Esophagus squamous epithelium (tissue), 5 donors: ENCODE measurements around the gene PPP3CA. TPM values are rescaled to one million over a fixed set of nuclear protein-coding genes. Genes with fewer than 3 reads are reported as not detected.

Experiments used
- DNase-seq: peaks from one replicate; lab custom pipeline; 2025; lab: John Stamatoyannopoulos, UW
- H3K27ac ChIP-seq, 4 donors: fragments of 200-600 bp; sonication (generic); one replicate each; pipeline ENCODE4 v1.5.1; 2016 to 2019; ENCODE audit warnings: mild to moderate bottlenecking in 1 of 4
- H3K27me3 ChIP-seq, 4 donors: fragments of 200-600 bp; sonication (generic); 1 replicate in 3 of 4; 2 replicates in 1 of 4; pipeline versions ENCODE4 v1.5.1 to v1.6.0; 2017 to 2021; ENCODE audit warnings: antibody characterized with exemption in 1 of 4
- H3K36me3 ChIP-seq, 3 donors: fragments of 200-600 bp; sonication (generic); one replicate each; pipeline ENCODE4 v1.5.1; 2016 to 2019
- H3K4me1 ChIP-seq, 3 donors: fragments of 200-600 bp; sonication (generic); one replicate each; pipeline ENCODE4 v1.5.1; 2017 to 2019
- H3K4me3 ChIP-seq, 4 donors: fragments of 200-600 bp; sonication (generic); 1 replicate in 3 of 4; 2 replicates in 1 of 4; pipeline ENCODE4 v1.5.1; 2016 to 2019; ENCODE audit warnings: mild to moderate bottlenecking in 2 of 4, moderate library complexity in 1 of 4
- H3K9me3 ChIP-seq, 3 donors: fragments of 200-600 bp; sonication (generic); one replicate each; pipeline ENCODE4 v1.5.1; 2016 to 2019
- POLR2A ChIP-seq, 4 donors: fragments of 450-650 bp; IDR thresholded peaks; one replicate each; pipeline ENCODE4 v1.6.1; 2017; ENCODE audit warnings: antibody characterized with exemption in 4 of 4, mild to moderate bottlenecking in 4 of 4, moderate library complexity in 3 of 4
- WGBS, 2 donors: methylation state at CpG; one replicate each; pipeline ENCODE4 v1.1.5; 2018; 5-methylcytosine and 5-hydroxymethylcytosine counted together
- intact Hi-C: fragments of 100-400 bp; cut with DNase I; formaldehyde crosslinking; loops from one replicate; pipeline ENCODE4 v1.15.0; 2022
- total RNA-seq, 4 donors: library from RNA; depleted of rRNA; stranded (reverse); fragments of >200 nt; gene quantifications; one replicate each; pipeline ENCODE4 v1.1.0, GENCODE V29; 2016
- TF ChIP-seq, protein P1 (sequence below), 6 experiments: fragments of 450-650 bp in 4 of 6; fragments of 200-600 bp in 2 of 6; sonication (generic) in 2 of 6; IDR thresholded peaks; one replicate each; pipeline ENCODE4 v1.5.1; 2016 to 2019; ENCODE audit warnings: antibody characterized with exemption in 6 of 6, mild to moderate bottlenecking in 4 of 6, moderate library complexity in 4 of 6
- donor health status: DM: yes; HTN: yes; CAD: no.

The PPP3CA gene
- total RNA-seq, 4 donors from 2014 or later: 13.3 to 25.7 (median 17.5) TPM

DNA sequence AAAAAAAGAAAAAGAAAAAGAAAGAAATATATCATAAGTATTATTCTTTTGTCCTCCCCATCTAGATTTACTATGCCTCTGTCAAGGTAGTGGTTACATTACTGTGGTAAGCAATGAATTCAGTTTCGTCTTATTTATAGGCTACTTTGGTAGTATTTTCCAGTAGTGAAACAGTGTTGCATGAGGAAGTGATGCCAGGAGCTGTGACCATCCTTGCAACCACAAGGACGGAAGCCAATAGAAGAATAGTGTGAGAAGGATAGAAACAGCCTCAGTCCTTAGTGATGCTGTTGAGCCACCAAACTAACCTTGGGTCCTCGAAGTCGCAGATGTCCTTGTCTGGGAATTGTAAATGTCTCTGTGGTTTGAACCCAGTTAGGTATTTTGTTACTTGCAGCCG lies 328.5 kb downstream of the PPP3CA start:
- intact Hi-C loops: no loop called here
- peak overlapping the region in 2 of 4 donors; percentile 66 to 75 for H3K27ac ChIP-seq

DNA sequence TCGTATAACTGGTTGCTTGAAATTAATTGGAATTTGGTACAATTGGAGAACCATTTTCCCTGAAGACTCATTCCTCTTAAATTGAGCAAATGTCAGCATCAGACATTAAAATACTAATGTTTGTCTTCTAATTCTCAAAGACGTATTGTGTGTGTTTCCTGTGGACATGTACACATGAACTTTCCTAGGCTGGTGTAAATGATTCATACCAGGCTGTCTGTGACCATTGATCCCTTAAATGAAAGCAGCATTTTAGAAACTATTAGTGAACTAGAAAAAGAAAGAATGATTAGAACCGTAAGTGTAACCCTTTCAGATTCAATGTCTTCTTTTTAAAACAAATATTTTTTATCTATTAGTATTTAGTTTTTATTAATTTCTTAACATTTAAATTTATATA lies 332.9 kb downstream of the PPP3CA start:
- H3K4me1 ChIP-seq: peaks cover 0 to 27% (median 0%) of the 10 kb centered on the region in 3 donors
- intact Hi-C loops: no loop called here
- no peaks in the 10 kb centered on the region for H3K36me3 ChIP-seq
- DNase-seq: no peak
- WGBS, 2 donors: 60 to 63% methylated on average over 3 of the region's 3 CpGs
- H3K4me3 ChIP-seq: no peak overlapping the region
- no peak for TF ChIP-seq POLR2A (IDR thresholded peaks at IDR 0.05)
- TF ChIP-seq, protein P1, sequence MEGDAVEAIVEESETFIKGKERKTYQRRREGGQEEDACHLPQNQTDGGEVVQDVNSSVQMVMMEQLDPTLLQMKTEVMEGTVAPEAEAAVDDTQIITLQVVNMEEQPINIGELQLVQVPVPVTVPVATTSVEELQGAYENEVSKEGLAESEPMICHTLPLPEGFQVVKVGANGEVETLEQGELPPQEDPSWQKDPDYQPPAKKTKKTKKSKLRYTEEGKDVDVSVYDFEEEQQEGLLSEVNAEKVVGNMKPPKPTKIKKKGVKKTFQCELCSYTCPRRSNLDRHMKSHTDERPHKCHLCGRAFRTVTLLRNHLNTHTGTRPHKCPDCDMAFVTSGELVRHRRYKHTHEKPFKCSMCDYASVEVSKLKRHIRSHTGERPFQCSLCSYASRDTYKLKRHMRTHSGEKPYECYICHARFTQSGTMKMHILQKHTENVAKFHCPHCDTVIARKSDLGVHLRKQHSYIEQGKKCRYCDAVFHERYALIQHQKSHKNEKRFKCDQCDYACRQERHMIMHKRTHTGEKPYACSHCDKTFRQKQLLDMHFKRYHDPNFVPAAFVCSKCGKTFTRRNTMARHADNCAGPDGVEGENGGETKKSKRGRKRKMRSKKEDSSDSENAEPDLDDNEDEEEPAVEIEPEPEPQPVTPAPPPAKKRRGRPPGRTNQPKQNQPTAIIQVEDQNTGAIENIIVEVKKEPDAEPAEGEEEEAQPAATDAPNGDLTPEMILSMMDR (IDR thresholded peaks at IDR 0.05): no peak
- H3K27me3 ChIP-seq: no peaks in the 10 kb centered on the region
- H3K27ac ChIP-seq: no peak overlapping the region
- H3K9me3 ChIP-seq: no peaks in the 10 kb centered on the region

More for the DNA sequence above, 328.5 kb downstream of the PPP3CA start:
- Histone ChIP-seq H3K27me3 (no peaks in the 10 kb centered on the region), H3K4me3 (no peak overlapping the region), H3K36me3 (no peaks in the 10 kb centered on the region), H3K4me1 (peaks cover 8 to 33% (median 15%) of the 10 kb centered on the region in 3 donors), H3K9me3 (no peaks in the 10 kb centered on the region)
- TF ChIP-seq POLR2A (IDR thresholded peaks at IDR 0.05): no peak
- TF ChIP-seq, protein P1 (IDR thresholded peaks at IDR 0.05): no peak
- WGBS, 2 donors: 61 to 87% methylated on average over 5 of the region's 5 CpGs
- DNase-seq: no peak

DNA sequence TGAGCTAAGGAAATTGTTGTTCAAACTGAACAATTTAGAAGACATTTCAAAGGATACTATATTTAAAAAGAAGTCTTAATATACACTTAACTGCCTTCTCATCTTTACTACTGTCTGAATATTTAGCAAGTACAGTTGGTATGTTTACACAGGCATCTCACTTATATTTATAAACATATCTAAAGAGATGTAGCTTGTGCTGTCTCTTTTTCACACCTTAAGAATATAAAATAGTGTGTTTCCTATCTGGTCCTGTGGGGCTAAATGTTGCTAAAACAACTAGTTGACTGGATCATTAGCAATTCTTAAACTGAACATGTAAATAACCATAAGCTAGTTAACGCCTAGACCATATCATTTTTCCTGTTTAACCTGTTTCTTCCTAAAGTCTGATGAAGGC lies 336.3 kb downstream of the PPP3CA start:
- Histone ChIP-seq H3K36me3 (no peaks in the 10 kb centered on the region), H3K9me3 (no peaks in the 10 kb centered on the region), H3K27ac (peak overlapping the region in 2 of 4 donors; percentile 34 to 57), H3K4me3 (no peak overlapping the region), H3K27me3 (no peaks in the 10 kb centered on the region), H3K4me1 (peaks cover 0 to 23% (median 0%) of the 10 kb centered on the region in 3 donors)
- intact Hi-C loops: no loop called here
- DNase-seq: no peak
- WGBS, 2 donors: 32 to 37% methylated on average over 1 of the region's 1 CpG
- TF ChIP-seq, protein P1 (IDR thresholded peaks at IDR 0.05): no peak

DNA sequence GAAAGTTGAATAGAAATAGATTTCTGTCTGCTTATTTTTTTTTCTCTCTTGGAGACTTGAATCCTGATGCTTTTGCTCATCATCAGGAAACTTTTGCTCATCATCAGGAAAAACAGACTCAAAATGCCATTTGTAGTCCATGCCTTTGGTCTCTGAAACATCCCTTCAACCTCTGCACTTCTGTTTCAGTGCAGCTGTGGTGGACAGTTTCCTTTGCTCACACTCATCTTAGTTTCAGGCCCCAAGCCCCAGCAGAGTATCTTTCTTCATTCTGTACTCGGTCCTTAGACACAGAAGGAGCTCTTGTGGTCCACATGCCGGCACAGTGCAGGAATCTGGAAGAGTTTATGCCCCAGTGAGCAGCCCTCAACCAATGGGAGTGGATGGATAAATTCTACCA lies 337.9 kb downstream of the PPP3CA start:
- H3K4me3 ChIP-seq: no peak overlapping the region
- no peak overlapping the region for H3K27ac ChIP-seq
- no peaks in the 10 kb centered on the region for H3K36me3 ChIP-seq
- H3K9me3 ChIP-seq: no peaks in the 10 kb centered on the region
- H3K27me3 ChIP-seq: no peaks in the 10 kb centered on the region
- intact Hi-C loops: no loop called here
- peaks cover 0 to 23% (median 0%) of the 10 kb centered on the region in 3 donors for H3K4me1 ChIP-seq
- WGBS, 2 donors: 82 to 100% methylated on average over 2 of the region's 2 CpGs
- DNase-seq: no peak
- no peak for TF ChIP-seq POLR2A (IDR thresholded peaks at IDR 0.05)
- TF ChIP-seq, protein P1 (IDR thresholded peaks at IDR 0.05): no peak

DNA sequence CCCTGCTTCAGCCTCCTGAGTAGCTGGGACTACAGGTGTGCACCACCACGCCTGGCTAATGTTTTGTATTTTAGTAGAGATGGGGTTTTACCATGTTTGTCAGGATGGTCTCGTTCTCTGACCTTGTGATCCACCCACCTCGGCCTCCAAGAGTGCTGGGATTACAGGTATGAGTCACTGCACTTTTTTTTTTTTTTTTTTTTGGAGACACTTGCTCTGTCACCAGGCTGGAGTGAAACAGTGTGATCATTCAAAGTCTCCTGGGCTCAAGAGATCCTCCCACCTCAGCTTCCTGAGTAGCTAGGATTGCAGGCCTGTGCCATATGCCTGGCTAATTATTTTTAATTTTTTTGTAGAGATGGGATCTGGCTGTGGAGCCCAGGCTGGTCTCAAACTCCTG lies 338.8 kb downstream of the PPP3CA start:
- Histone ChIP-seq H3K4me3 (no peak overlapping the region), H3K27me3 (no peaks in the 10 kb centered on the region), H3K27ac (no peak overlapping the region), H3K4me1 (peaks cover 0 to 23% (median 0%) of the 10 kb centered on the region in 3 donors), H3K9me3 (no peaks in the 10 kb centered on the region), H3K36me3 (no peaks in the 10 kb centered on the region)
- intact Hi-C loops: no loop called here
- TF ChIP-seq POLR2A (IDR thresholded peaks at IDR 0.05): no peak
- TF ChIP-seq, protein P1 (IDR thresholded peaks at IDR 0.05): no peak
- WGBS, 2 donors: 70 to 71% methylated on average over 3 of the region's 3 CpGs
- no peak for DNase-seq
